ENCODE measurements around the gene KSR2.

The KSR2 gene

GRCh38 chr12:117792877-117793424 is 175.8 kb downstream of the KSR2 start:
- no peak for TF ChIP-seq CTCF (conservative IDR thresholded peaks at IDR 0.05; ENCODE audit: low read depth, low read length)
- DNase-seq (ENCODE audit: low read depth), result no peak
- H3K4me3 ChIP-seq (ENCODE audit: low read depth, low read length), result no peak overlapping the region

DNA sequence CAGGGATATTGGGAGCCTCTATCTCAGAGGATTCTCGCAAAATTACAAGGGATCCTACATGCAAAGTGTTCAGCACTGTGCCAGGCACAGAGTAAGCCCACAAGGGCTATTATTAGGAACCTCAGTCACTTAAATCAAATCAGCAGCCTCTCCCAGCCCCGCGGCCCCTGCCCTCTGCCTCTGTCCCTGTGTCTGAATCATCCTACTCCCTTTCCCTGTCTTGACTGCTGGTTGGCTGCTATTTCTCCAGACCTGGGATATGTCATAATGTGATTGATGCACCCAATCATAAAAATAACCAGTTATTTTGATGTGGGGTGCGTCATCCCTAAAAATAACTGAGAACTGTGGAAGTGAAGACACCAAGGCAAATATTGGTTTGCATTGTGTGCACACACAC is 176.3 kb downstream of the KSR2 start:
- H3K4me3 ChIP-seq (ENCODE audit: low read depth, low read length), result no peak overlapping the region
- DNase-seq (ENCODE audit: low read depth), result no peak
- TF ChIP-seq CTCF (conservative IDR thresholded peaks at IDR 0.05; ENCODE audit: low read depth, low read length), result no peak

DNA sequence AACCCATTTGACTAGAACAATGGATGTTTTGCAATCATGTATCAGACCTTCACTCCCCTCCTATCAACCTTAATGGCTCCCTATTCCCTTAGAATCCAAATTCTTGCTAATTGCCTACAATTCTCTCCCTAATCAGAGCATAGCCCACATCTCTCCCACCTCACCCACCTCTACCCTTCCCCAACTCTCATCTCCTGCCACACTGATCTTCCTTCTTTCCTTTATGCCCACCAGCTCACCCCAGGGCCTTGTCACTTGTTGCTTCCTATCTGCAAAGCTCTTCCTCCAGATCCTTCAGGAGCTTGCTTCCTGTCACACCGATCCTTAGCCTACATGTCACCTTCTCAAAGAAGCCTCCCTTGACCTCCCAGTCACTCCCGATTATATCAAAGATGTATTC is 177.8 kb downstream of the KSR2 start:
- DNase-seq (ENCODE audit: low read depth), result no peak
- TF ChIP-seq CTCF (conservative IDR thresholded peaks at IDR 0.05; ENCODE audit: low read depth, low read length), result no peak
- H3K4me3 ChIP-seq (ENCODE audit: low read depth, low read length), result no peak overlapping the region

GRCh38 chr12:117790198-117790597 is 178.6 kb downstream of the KSR2 start:
- no peak overlapping the region for H3K4me3 ChIP-seq (ENCODE audit: low read depth, low read length)
- TF ChIP-seq CTCF (conservative IDR thresholded peaks at IDR 0.05; ENCODE audit: low read depth, low read length), result no peak
- no peak for DNase-seq (ENCODE audit: low read depth)

DNA sequence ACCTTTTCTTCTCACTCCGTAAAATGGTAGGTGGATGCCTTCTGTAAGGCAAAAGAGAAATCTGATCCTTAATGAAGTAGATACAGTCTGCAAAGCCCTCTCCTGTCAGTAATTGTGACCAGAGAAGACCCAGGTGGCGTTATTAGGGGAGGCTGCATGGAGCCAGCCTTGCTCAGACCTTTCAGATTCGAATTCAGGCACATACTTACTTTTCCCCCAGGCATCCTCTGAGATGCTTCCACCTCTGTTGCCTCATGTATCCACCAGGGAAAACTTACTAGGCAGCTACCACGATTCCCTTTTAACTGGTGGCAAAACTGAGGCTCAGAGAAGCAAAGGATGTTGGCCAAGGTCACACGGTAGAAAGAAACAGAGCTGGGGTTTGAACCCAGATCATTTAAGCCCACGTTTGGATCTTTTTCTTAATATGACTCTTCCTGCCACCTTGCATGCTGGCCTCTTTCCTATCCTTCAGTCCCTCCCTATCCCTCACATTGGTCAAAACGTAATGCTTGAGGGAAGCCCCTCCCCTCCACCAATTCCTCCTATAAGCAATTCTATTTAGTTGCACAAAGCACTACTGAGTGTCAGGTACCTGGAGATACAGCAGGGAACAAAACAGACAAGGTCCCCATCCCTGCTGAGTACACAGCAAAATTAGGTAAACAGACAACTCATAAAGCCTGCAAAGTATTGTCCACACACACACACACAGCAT is 179.4 kb downstream of the KSR2 start:
- H3K4me3 ChIP-seq (ENCODE audit: low read depth, low read length), result no peak overlapping the region
- no peak for DNase-seq (ENCODE audit: low read depth)
- TF ChIP-seq CTCF (conservative IDR thresholded peaks at IDR 0.05; ENCODE audit: low read depth, low read length), result no peak

- no peak for TF ChIP-seq CTCF (conservative IDR thresholded peaks at IDR 0.05; ENCODE audit: low read depth, low read length)
- DNase-seq (ENCODE audit: low read depth), result no peak
- H3K4me3 ChIP-seq (ENCODE audit: low read depth, low read length), result no peak overlapping the region
These were observed 190.1 kb downstream of the KSR2 start for GRCh38 chr12:117778656-117779055.

All from choroid plexus epithelial cell (primary cell).